ENCODE data around the gene SEMA4A.
A peak's percentile ranks its signal among the peaks of the same experiment; 100 is the strongest.
"Not testable (repeated sequence)": the region's sequence is repeated elsewhere in the genome, so short reads cannot be mapped to it uniquely, and the experiment has no call there.

The SEMA4A gene

GRCh38 chr1:156124557-156125483 is 28.6 kb upstream of the SEMA4A start:
- H3K4me3 Mint-ChIP-seq: peak overlapping the region; percentile 55
- H3K36me3 Mint-ChIP-seq (ENCODE audit: low read depth): peaks cover 29% of the 10 kb centered on the region
- peaks cover 83% of the 10 kb centered on the region for H3K4me1 Mint-ChIP-seq (ENCODE audit: low read depth)
- no peaks in the 10 kb centered on the region for H3K9me3 Mint-ChIP-seq
- H3K27me3 Mint-ChIP-seq: no peaks in the 10 kb centered on the region
- H3K27ac Mint-ChIP-seq: peak overlapping the region; percentile 59

- H3K27ac Mint-ChIP-seq, H3K9me3 Mint-ChIP-seq, H3K27me3 Mint-ChIP-seq: not testable (repeated sequence)
- Mint-ChIP-seq H3K36me3 (ENCODE audit: low read depth) (peaks cover 29% of the 10 kb centered on the region), H3K4me1 (ENCODE audit: low read depth) (peaks cover 81% of the 10 kb centered on the region), H3K4me3 (peak overlapping the region; percentile 55)
Measured at GRCh38 chr1:156125544-156125943, 27.8 kb upstream of the SEMA4A start.

- H3K27me3 Mint-ChIP-seq: no peaks in the 10 kb centered on the region
- H3K36me3 Mint-ChIP-seq (ENCODE audit: low read depth): peaks cover 25% of the 10 kb centered on the region
- H3K4me1 Mint-ChIP-seq (ENCODE audit: low read depth): peaks cover 79% of the 10 kb centered on the region
- peak overlapping the region; percentile 88 for H3K27ac Mint-ChIP-seq
- no peaks in the 10 kb centered on the region for H3K9me3 Mint-ChIP-seq
- H3K4me3 Mint-ChIP-seq: peak overlapping the region; percentile 75
Measured at GRCh38 chr1:156126043-156126629, 27.2 kb upstream of the SEMA4A start.

- Mint-ChIP-seq H3K27me3 (no peaks in the 10 kb centered on the region), H3K36me3 (ENCODE audit: low read depth) (peaks cover 25% of the 10 kb centered on the region), H3K9me3 (no peaks in the 10 kb centered on the region), H3K4me1 (ENCODE audit: low read depth) (peaks cover 79% of the 10 kb centered on the region), H3K4me3 (peak overlapping the region; percentile 75), H3K27ac (peak overlapping the region; percentile 88)
Measured at GRCh38 chr1:156126630-156127534, 26.5 kb upstream of the SEMA4A start.

- H3K36me3 Mint-ChIP-seq (ENCODE audit: low read depth): peaks cover 24% of the 10 kb centered on the region
- peak overlapping the region; percentile 55 for H3K27ac Mint-ChIP-seq
- no peaks in the 10 kb centered on the region for H3K9me3 Mint-ChIP-seq
- H3K4me3 Mint-ChIP-seq: peak overlapping the region; percentile 39
- no peaks in the 10 kb centered on the region for H3K27me3 Mint-ChIP-seq
- H3K4me1 Mint-ChIP-seq (ENCODE audit: low read depth): peaks cover 68% of the 10 kb centered on the region
Measured at GRCh38 chr1:156128308-156128653, 25.1 kb upstream of the SEMA4A start.

- peak overlapping the region; percentile 39 for H3K4me3 Mint-ChIP-seq
- no peaks in the 10 kb centered on the region for H3K9me3 Mint-ChIP-seq
- peaks cover 29% of the 10 kb centered on the region for H3K36me3 Mint-ChIP-seq (ENCODE audit: low read depth)
- no peaks in the 10 kb centered on the region for H3K27me3 Mint-ChIP-seq
- peak overlapping the region; percentile 55 for H3K27ac Mint-ChIP-seq
- peaks cover 62% of the 10 kb centered on the region for H3K4me1 Mint-ChIP-seq (ENCODE audit: low read depth)
Measured at GRCh38 chr1:156128654-156129597, 24.5 kb upstream of the SEMA4A start.

- peaks cover 39% of the 10 kb centered on the region for H3K36me3 Mint-ChIP-seq (ENCODE audit: low read depth)
- H3K4me3 Mint-ChIP-seq: no peak overlapping the region
- peaks cover 52% of the 10 kb centered on the region for H3K4me1 Mint-ChIP-seq (ENCODE audit: low read depth)
- H3K9me3 Mint-ChIP-seq: no peaks in the 10 kb centered on the region
- no peaks in the 10 kb centered on the region for H3K27me3 Mint-ChIP-seq
- H3K27ac Mint-ChIP-seq: peak overlapping the region; percentile 67
Measured at GRCh38 chr1:156129687-156130577, 23.5 kb upstream of the SEMA4A start.

GRCh38 chr1:156130578-156130942 is 22.8 kb upstream of the SEMA4A start:
- no peak overlapping the region for H3K27ac Mint-ChIP-seq

GRCh38 chr1:156134716-156135435 is 18.5 kb upstream of the SEMA4A start:
- Mint-ChIP-seq H3K9me3 (no peaks in the 10 kb centered on the region), H3K36me3 (ENCODE audit: low read depth) (peaks cover 64% of the 10 kb centered on the region), H3K27ac (no peak overlapping the region), H3K4me3 (no peak overlapping the region), H3K4me1 (ENCODE audit: low read depth) (peaks cover 4% of the 10 kb centered on the region), H3K27me3 (no peaks in the 10 kb centered on the region)

More at GRCh38 chr1:156130578-156130942, 22.8 kb upstream of the SEMA4A start:
- Mint-ChIP-seq H3K4me1 (ENCODE audit: low read depth) (peaks cover 45% of the 10 kb centered on the region), H3K4me3 (no peak overlapping the region), H3K9me3 (no peaks in the 10 kb centered on the region), H3K27me3 (no peaks in the 10 kb centered on the region), H3K36me3 (ENCODE audit: low read depth) (peaks cover 45% of the 10 kb centered on the region)

GRCh38 chr1:156135930-156136871 is 17.2 kb upstream of the SEMA4A start:
- H3K4me1 Mint-ChIP-seq (ENCODE audit: low read depth): no peaks in the 10 kb centered on the region
- H3K9me3 Mint-ChIP-seq: no peaks in the 10 kb centered on the region
- no peaks in the 10 kb centered on the region for H3K27me3 Mint-ChIP-seq
- H3K36me3 Mint-ChIP-seq (ENCODE audit: low read depth): peaks cover 61% of the 10 kb centered on the region
- H3K4me3 Mint-ChIP-seq: no peak overlapping the region
- no peak overlapping the region for H3K27ac Mint-ChIP-seq

GRCh38 chr1:156136970-156137483 is 16.4 kb upstream of the SEMA4A start:
- Mint-ChIP-seq H3K4me1 (ENCODE audit: low read depth) (no peaks in the 10 kb centered on the region), H3K27me3 (no peaks in the 10 kb centered on the region), H3K36me3 (ENCODE audit: low read depth) (peaks cover 57% of the 10 kb centered on the region), H3K4me3 (no peak overlapping the region), H3K9me3 (no peaks in the 10 kb centered on the region), H3K27ac (no peak overlapping the region)

GRCh38 chr1:156138458-156138867 is 14.9 kb upstream of the SEMA4A start:
- H3K4me1 Mint-ChIP-seq (ENCODE audit: low read depth): no peaks in the 10 kb centered on the region
- H3K27me3 Mint-ChIP-seq: no peaks in the 10 kb centered on the region
- no peak overlapping the region for H3K4me3 Mint-ChIP-seq
- H3K27ac Mint-ChIP-seq: no peak overlapping the region
- no peaks in the 10 kb centered on the region for H3K9me3 Mint-ChIP-seq
- peaks cover 53% of the 10 kb centered on the region for H3K36me3 Mint-ChIP-seq (ENCODE audit: low read depth)

All from stimulated activated naive CD8-positive, alpha-beta T cell treated with anti-CD3 and anti-CD28 coated beads, Interleukin-15, Interleukin-2, amounts not matched to agents 100 ng/mL and 50 ng/mL, for 24 hours (primary cell).